Suprapubic skin (tissue), 4 donors: Measurements from ENCODE around the gene XKR8.

Experiments used
- CTCF ChIP-seq, 2 donors: fragments of 200-600 bp in 1 of 2; fragments of 450-650 bp in 1 of 2; sonication (generic) in 1 of 2; IDR thresholded peaks; one replicate each; pipeline ENCODE4 v1.5.1; 2016 to 2019; ENCODE audit warnings: antibody characterized with exemption in 2 of 2, mild to moderate bottlenecking in 1 of 2, moderate library complexity in 1 of 2
- EP300 ChIP-seq: sonication (generic); formaldehyde crosslinking; IDR thresholded peaks from one replicate; pipeline ENCODE4 v1.6.1; 2017; ENCODE audit warnings: antibody characterized with exemption
- POLR2A ChIP-seq, 2 donors: fragments of 450-650 bp; IDR thresholded peaks; one replicate each; pipeline ENCODE4 v1.6.1; 2017; ENCODE audit warnings: antibody characterized with exemption in 2 of 2, mild to moderate bottlenecking in 2 of 2, moderate library complexity in 2 of 2
- POLR2AphosphoS5 ChIP-seq, 3 donors: sonication (generic); formaldehyde crosslinking; IDR thresholded peaks; one replicate each; pipeline ENCODE4 v1.6.1; 2017; ENCODE audit warnings: antibody characterized with exemption in 3 of 3

GRCh38 chr1:27931759-27932158 lies 28.0 kb upstream of the XKR8 start:
- TF ChIP-seq CTCF (IDR thresholded peaks at IDR 0.05) (no peak), POLR2A (IDR thresholded peaks at IDR 0.05) (no peak), POLR2AphosphoS5 (IDR thresholded peaks at IDR 0.05) (no peak), EP300 (no peak)
